22Rv1 (cell line): ENCODE measurements around the gene MYCBPAP.

Source experiments
- H3K27ac ChIP-seq: fragments of 450-650 bp; 2 replicates; pipeline ENCODE4 v1.5.1; 2017
- ZFX ChIP-seq: fragments of 450-650 bp; IDR thresholded peaks from 2 replicates; pipeline ENCODE4 v1.6.1; 2017; ENCODE audit warnings: antibody characterized with exemption, borderline replicate concordance
- TF ChIP-seq, protein P1 (sequence below): fragments of 450-650 bp; IDR thresholded peaks from 2 replicates; pipeline ENCODE4 v1.5.1; 2017; ENCODE audit warnings: mild to moderate bottlenecking

MYCBPAP gene

DNA sequence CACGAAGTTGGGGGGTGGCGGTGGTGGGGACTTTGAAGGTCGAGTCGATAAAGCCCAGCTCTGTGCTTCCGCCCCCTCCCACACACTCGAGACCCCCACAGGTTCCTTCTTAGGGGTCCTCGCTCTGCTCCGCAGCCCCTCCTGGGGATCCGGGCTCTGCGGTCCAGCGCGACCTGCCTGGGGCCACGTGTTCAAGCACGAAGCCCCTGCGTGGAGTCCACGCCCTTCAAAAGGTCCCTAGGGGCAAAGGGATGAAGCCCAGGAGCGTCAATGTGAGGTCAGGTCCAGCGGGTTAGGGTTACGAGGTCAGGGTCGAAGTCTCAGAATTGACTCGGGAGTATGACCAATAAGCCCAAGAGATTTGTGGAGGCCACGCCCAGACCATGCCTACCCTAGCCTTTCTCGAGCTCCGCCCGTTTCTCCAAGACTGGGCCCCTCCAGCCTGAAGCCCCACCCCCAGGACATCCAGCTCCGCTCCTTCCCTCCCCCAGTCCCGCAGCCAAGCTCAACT, 51.5 kb downstream of the MYCBPAP start:
- no peak overlapping the region for H3K27ac ChIP-seq

DNA sequence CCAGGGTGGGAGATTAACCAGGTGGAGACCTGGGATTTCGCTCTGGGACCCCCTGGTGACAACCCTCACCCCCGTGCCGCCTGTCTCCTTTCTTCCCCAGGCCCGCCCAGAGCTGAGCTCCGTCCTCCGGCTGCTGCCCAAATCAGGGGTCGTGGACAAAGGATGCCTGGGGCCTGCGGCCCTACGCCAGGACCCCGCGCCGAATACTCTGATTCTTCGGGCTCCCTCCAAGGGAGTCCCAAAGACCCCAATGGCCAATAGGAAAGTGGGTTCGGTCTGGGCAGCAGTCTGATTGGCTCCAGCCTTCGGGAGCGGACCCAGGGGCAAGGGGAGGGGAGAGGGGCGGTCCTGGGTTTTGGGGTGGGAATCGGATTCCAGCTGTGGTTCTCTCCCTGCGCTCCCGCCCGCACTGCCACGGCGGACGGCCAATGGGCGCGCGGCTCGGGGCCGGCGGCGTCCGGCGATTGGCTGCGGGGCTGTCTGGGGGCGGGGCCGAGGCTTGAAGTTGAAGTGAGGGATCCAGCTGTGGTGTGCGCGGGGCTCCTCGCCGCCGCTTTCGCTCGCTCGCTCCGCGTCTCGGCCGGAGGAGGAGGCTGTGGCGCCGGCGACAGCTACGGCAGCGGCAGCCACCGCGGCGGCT, 52.1 kb downstream of the MYCBPAP start, which contains the start of gene CACNA1G:
Gene CACNA1G, plus strand, starts transcription at position 531 of the 640 bp plus-strand sequence. CDS start 745 bp downstream, outside the sequence.
- H3K27ac ChIP-seq, result 0 out of 2 replicates have a peak within 1 kb of the TSS, but pooled peaks have one; percentile 23
- TF ChIP-seq ZFX, result no peak
- TF ChIP-seq, protein P1, sequence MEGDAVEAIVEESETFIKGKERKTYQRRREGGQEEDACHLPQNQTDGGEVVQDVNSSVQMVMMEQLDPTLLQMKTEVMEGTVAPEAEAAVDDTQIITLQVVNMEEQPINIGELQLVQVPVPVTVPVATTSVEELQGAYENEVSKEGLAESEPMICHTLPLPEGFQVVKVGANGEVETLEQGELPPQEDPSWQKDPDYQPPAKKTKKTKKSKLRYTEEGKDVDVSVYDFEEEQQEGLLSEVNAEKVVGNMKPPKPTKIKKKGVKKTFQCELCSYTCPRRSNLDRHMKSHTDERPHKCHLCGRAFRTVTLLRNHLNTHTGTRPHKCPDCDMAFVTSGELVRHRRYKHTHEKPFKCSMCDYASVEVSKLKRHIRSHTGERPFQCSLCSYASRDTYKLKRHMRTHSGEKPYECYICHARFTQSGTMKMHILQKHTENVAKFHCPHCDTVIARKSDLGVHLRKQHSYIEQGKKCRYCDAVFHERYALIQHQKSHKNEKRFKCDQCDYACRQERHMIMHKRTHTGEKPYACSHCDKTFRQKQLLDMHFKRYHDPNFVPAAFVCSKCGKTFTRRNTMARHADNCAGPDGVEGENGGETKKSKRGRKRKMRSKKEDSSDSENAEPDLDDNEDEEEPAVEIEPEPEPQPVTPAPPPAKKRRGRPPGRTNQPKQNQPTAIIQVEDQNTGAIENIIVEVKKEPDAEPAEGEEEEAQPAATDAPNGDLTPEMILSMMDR, result no peak

More for the DNA sequence above, 51.5 kb downstream of the MYCBPAP start:
- no peak for TF ChIP-seq ZFX
- TF ChIP-seq, protein P1, result no peak

DNA sequence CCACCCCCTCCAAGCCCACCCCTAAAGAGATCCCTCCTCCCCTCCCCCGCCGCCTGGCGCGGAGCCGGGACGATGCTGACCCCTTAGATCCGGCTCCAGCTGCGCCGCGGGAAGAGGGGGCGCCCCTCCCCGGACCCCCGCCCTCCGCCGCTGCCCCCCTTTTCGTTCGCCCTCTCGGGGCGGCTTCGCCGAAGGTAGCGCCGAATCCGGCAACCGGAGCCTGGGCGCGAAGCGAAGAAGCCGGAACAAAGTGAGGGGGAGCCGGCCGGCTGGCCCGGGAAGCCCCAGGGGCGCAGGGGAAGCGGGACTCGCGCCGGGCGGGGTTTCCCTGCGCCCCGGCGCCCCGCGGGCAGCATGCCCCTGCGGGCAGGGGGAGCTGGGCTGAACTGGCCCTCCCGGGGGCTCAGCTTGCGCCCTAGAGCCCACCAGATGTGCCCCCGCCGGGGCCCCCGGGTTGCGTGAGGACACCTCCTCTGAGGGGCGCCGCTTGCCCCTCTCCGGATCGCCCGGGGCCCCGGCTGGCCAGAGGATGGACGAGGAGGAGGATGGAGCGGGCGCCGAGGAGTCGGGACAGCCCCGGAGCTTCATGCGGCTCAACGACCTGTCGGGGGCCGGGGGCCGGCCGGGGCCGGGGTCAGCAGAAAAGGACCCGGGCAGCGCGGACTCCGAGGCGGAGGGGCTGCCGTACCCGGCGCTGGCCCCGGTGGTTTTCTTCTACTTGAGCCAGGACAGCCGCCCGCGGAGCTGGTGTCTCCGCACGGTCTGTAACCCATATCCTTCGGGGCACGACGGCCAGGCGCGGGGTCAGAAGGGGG, 52.9 kb downstream of the MYCBPAP start:
- no peak overlapping the region for H3K27ac ChIP-seq
- TF ChIP-seq, protein P1, result no peak
- TF ChIP-seq ZFX, result no peak

DNA sequence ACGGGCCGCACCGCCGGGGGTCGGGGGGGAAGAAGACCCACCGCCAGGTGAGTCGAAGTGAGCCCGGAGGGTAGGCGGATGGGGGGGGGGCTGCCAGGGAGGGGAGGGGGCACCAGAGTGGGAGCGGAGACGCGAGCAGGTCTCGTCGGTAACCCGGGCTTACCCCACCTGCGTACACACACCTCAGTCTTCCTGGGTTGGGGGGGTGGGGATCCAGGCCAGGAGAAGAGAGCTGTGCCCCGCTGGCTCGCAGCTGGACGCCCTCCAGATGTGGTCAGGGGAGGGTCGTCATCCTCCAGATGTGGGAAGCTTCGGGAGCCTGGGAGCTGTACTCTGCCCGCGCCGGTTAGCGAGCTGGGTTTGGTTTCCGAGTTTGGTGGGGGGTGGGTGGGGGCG, 53.5 kb downstream of the MYCBPAP start:
- H3K27ac ChIP-seq, result no peak overlapping the region
- no peak for TF ChIP-seq ZFX
- TF ChIP-seq, protein P1, result no peak

DNA sequence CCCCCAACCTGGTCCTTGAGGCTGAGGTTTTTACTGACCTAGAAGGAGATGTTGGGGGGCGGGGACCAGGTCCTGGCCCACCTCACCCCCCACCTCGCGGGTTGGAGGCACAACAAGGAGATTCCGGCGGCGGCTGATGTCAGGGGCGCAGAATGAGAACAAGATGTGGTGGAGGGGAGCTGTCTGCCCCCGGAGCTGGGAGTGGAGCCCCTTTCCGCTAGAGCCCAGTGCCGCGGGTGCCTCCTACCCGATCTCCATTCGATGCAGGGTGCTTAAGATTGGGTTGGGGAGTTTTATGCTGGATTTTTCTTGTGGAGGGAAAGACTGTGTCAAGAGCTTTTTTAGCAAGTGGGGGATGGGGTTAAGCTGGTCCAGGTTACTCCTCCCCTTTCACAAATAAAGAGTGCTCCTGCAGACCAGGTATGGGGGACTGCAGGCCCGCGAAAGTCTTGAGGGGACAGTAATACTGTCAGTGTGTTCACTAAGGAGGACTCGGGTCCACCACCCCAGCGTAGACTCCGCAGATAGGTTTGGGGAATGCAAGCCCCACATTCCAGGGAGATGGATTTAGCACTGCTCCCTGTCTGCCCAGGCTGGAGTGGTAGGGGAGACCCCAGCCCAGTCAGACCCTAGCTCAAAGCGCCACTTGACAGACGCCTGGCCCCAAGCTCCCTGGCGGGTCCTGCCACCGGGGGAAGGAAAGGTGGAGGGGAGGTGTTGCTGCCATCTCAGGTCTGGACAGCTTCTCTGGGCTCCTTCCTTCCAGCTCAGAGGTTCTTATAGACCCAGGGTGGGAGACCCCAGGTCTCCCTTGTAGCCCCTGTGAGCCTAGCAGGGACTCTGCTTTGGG, 54.2 kb downstream of the MYCBPAP start:
- TF ChIP-seq, protein P1, result no peak
- no peak for TF ChIP-seq ZFX
- no peak overlapping the region for H3K27ac ChIP-seq

DNA sequence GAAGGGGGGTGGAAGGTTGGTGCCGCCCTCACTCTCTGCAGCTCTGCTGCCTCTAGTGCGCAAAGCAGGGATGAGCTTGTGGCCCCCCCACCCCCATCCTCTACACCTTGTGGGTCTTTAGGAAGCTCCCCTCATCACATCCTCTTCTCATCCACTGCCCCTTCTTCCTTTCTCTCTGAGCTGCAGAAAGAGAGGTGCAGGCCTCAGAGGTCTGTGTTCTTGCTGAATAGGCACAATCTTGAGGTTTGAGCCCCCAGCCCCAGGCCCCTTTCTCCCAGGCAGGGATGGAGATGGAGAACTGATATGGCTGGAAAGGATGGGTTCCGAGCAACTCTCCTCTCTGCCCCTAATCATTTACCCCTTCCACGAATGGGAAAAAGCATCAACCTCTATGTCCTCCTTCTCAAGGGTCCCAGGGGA, 54.9 kb downstream of the MYCBPAP start:
- TF ChIP-seq, protein P1, result no peak
- no peak for TF ChIP-seq ZFX
- no peak overlapping the region for H3K27ac ChIP-seq
